NCI-H146 treated with DMSO at 0.1 percent for 48 hours (cell line): ENCODE measurements around the gene NAP1L5.

Source experiments
- DNase-seq: peaks from one replicate; lab custom pipeline; 2025; ENCODE audit not compliant: unreplicated experiment; lab: John Stamatoyannopoulos, UW

Gene NAP1L5

GRCh38 chr4:88697588-88698329 is at the start of gene NAP1L5:
Gene NAP1L5 (minus strand): TSS chr4:88697829. CDS start chr4:88697754, 75 bp downstream.
- DNase-seq = peak; percentile 18

GRCh38 chr4:88747351-88747750 is 49.7 kb upstream of the NAP1L5 start:
- DNase-seq = no peak

GRCh38 chr4:88746206-88746605 is 48.6 kb upstream of the NAP1L5 start:
- no peak for DNase-seq

GRCh38 chr4:88745581-88746163 is 48.0 kb upstream of the NAP1L5 start:
- no peak for DNase-seq

GRCh38 chr4:88745175-88745574 is 47.5 kb upstream of the NAP1L5 start:
- DNase-seq = no peak

GRCh38 chr4:88744609-88745008 is 47.0 kb upstream of the NAP1L5 start:
- DNase-seq = no peak

- DNase-seq = no peak
Measured at GRCh38 chr4:88743696-88744095, 46.1 kb upstream of the NAP1L5 start.

- no peak for DNase-seq
Measured at GRCh38 chr4:88742561-88742960, 44.9 kb upstream of the NAP1L5 start.

- DNase-seq = peak; percentile 1
Measured at GRCh38 chr4:88738180-88738579, 40.6 kb upstream of the NAP1L5 start.

- no peak for DNase-seq
Measured at GRCh38 chr4:88737307-88737941, 39.8 kb upstream of the NAP1L5 start.

- no peak for DNase-seq
Measured at GRCh38 chr4:88736264-88736663, 38.6 kb upstream of the NAP1L5 start.

GRCh38 chr4:88735564-88735963 is 37.9 kb upstream of the NAP1L5 start:
- DNase-seq = no peak

- DNase-seq = no peak
Measured at GRCh38 chr4:88734403-88734949, 36.8 kb upstream of the NAP1L5 start.

- DNase-seq = no peak
Measured at GRCh38 chr4:88732714-88733368, 35.2 kb upstream of the NAP1L5 start.

GRCh38 chr4:88731381-88731780 is 33.8 kb upstream of the NAP1L5 start:
- no peak for DNase-seq

GRCh38 chr4:88730811-88731210 is 33.2 kb upstream of the NAP1L5 start:
- DNase-seq = no peak

- DNase-seq = no peak
Measured at GRCh38 chr4:88729146-88729760, 31.6 kb upstream of the NAP1L5 start.

GRCh38 chr4:88728146-88728545 is 30.5 kb upstream of the NAP1L5 start:
- DNase-seq = no peak

GRCh38 chr4:88725986-88726385 is 28.4 kb upstream of the NAP1L5 start:
- no peak for DNase-seq

- DNase-seq = no peak
Measured at GRCh38 chr4:88725143-88725542, 27.5 kb upstream of the NAP1L5 start.

- no peak for DNase-seq
Measured at GRCh38 chr4:88724406-88724805, 26.8 kb upstream of the NAP1L5 start.
